GM21717 (cell line): Measurements from ENCODE around the gene FOXP2.
"Not testable (repeated sequence)": the region's sequence is repeated elsewhere in the genome, so short reads cannot be mapped to it uniquely, and the experiment has no call there.

Experiments used
- ATAC-seq: cut with Tn5 transposase; IDR thresholded peaks from one replicate; pipeline ENCODE4 v1.9.1; 2021; ENCODE audit warnings: mild to moderate bottlenecking, moderate library complexity; ENCODE audit not compliant: unreplicated experiment

Gene FOXP2

GRCh38 chr7:114497491-114497890 is 82.9 kb downstream of the FOXP2 start:
- not testable (repeated sequence) for ATAC-seq

- no peak for ATAC-seq
These were observed 88.0 kb downstream of the FOXP2 start for GRCh38 chr7:114502454-114503254.

DNA sequence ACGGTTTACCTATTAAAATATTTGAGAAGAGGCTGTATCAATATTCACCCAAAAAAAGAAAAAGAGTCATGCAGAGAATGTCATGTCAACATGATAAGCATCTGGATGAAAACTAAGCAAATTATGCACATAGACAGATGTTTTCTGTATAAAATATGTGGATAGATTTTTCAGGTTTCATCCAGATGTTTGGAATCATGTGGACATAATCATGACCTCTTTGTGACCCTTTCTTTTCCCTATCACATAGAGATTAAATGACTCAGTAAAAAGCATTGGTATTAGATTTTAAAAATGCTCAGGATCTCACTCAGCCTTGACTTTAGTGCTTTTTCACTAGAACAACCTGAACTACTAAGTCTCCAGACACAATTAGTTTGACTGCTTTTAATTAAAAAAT is 90.0 kb downstream of the FOXP2 start:
- ATAC-seq: no peak

- no peak for ATAC-seq
These were observed 92.8 kb downstream of the FOXP2 start for GRCh38 chr7:114507381-114507780.

- ATAC-seq: no peak
These were observed 93.5 kb downstream of the FOXP2 start for GRCh38 chr7:114508086-114508485.

GRCh38 chr7:114510824-114511223 is 96.2 kb downstream of the FOXP2 start:
- ATAC-seq: not testable (repeated sequence)

GRCh38 chr7:114519240-114519639 is 104.6 kb downstream of the FOXP2 start:
- no peak for ATAC-seq

DNA sequence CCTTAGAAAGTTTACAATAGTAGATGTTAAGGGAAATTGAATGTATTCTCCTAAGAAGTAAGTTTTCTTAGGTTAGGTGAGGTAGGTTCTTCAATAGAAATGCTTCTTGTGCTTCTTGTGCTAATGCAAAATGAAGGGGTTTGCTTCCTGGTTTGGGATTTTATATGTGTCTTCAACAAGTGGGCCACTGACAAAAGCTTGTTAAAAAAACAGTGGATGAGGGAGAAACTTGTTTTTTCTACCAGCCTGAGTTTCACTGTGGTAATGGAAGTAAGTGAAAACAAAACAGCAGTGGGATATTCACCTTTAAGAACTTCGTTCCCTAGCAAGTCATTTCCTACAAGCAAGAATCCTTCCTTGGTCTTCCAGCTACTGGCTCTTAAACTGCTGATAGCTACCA is 107.5 kb downstream of the FOXP2 start:
- ATAC-seq: no peak

DNA sequence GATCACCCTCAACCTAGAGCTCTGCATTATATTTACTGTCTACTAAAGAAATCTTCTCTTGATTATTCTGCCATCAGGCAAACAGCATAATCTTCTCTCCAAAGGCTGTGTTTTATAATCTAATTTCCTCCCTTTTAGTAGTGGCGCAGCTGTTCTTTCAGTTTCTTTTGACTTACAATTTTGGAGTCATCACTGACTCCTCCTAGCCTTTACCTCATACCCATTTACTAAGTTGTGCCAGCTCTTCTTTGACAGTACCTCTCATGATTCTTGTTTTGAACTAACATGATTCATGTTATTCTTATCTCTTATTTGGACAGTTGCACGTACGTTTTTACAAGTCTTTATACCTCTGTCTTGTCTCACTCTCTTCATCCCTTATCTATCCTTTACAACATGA is 113.0 kb downstream of the FOXP2 start:
- ATAC-seq: no peak

DNA sequence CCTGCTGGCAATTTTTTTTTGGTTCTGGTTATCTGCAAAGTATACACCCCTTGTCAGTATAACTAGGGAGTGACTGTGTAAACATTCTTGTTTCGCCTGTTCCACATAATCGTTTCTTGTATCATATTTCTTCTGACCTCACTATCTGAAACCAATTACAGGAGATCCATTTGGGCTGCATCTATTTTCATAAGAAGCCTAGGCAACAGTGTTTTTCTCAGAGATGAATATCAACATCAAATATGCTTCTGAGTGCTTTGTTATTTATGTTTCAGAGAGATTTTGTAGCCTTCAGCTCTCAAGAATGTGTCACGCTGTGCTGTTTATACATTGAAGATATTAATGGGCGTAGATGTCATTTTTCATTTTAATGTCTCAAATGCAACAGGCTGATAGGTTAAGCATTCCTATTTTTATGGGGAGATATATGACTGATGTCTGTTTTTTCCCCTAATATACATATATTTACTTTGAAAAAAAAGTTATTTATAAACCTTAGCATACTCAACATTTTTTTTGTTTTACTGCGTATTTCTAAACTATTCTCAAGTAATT is 115.5 kb downstream of the FOXP2 start:
- ATAC-seq: no peak

- no peak for ATAC-seq
These were observed 116.7 kb downstream of the FOXP2 start for GRCh38 chr7:114531326-114531725.

DNA sequence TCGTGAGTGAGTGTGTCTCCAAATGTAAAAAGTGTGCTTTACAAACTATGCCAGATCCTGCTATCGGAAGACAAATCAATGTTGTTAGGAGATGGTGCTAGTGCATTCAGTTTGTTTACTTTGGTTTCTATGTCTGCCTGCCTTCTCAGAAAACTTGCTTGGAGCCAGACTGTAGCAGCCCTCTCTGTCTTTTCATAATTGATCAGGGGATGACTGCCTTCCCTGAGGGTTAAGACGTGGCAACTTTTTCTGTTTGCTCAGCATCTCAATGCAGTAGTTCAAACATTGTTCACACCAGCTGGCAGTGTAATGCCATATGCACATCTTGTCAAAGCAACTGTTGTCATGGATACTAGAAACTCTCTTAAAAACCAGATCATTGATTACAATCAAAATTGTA is 118.5 kb downstream of the FOXP2 start:
- no peak for ATAC-seq

DNA sequence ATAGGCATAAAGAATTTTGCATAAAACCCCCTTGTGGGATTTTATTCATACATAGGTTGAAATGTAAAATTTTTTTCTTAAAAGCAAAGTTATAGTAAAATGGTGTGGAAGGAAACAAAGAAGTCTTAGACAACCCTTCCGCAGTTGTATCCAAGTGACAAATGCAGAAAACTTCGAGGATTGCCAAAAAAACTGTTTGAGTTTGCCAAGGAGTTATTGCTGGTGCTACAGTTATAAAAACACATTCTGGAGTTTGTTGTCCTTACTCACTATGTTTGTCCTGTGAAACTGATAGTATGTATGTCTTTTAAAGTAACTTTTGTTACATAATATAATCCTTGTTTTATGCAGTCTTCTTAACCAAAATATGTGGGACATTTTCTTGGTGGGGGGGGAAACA is 120.3 kb downstream of the FOXP2 start:
- no peak for ATAC-seq

- no peak for ATAC-seq
These were observed 125.0 kb downstream of the FOXP2 start for GRCh38 chr7:114539575-114539974.

DNA sequence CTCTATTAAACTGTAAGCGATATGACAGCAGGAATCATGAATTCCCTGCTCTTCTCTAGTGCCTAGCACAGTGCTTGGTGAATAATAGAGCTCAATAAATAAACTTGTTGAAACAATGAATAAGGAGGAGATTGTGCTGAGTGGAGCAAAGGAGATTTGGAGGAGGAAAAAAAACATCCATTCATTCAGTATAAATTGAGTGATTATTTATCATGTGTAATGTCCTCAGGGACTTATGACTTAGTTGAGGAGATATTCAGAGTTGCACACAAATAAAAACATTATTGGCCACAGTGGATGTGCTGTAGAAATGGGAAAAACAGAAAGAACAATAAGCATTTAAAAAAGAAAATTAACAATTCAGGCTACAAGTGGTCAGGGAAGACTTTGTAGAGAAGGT is 125.7 kb downstream of the FOXP2 start:
- no peak for ATAC-seq

GRCh38 chr7:114547346-114547745 is 132.7 kb downstream of the FOXP2 start:
- ATAC-seq: not testable (repeated sequence)

- ATAC-seq: no peak
These were observed 133.7 kb downstream of the FOXP2 start for GRCh38 chr7:114548081-114548980.

DNA sequence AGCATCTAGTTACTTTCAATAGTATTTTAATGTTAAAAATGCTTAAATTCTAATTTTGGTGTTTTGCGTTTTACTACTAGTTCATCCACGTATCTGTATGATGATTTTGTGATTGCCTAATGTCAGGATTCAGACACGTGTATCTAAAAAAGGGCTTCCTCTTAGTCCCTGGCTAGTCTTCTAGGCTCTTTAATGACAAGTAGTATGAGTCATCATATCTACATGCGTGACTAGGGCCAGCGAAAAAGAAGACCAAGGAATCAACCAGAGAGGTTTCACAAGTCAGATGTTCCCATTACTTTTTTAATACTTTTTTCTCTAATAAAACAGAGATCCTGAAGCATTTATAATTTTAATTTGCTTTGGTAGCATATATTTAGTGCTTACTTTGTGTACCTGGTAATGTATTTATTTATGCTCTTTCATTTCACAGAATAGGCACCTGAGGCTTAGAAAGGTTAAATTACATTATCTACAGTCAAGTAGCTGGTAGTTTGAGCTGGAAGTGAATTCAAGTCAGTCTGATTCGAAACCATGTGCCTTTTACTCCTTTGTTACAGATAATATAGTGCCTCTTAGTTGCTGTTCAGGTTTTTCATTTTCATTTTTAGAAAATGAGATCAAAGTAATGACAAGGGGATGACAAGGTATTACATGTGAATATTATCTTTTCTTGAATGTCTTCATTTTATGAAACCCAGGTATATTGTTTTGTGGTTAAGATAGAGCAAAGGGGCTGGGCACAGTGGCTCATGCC is 140.3 kb downstream of the FOXP2 start:
- peak; percentile 76 for ATAC-seq

DNA sequence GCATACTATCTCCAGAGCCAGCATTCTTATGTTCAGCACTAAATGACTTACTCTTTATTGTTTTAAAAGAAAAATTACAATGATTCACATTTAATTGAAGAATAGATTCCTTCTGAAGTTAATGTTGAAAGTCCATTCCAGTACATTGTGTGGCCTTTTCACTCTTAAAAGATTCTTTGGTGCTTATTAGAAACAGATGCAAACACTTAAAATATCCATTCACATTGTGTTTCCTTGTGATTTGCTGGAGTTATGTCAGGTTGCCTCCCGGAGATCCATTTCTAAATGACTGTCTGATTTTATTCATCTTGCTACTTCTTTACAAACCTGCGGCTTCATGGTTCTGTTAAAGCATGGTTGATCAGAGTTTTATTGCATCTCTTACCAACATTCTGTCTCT is 152.8 kb downstream of the FOXP2 start:
- no peak for ATAC-seq

DNA sequence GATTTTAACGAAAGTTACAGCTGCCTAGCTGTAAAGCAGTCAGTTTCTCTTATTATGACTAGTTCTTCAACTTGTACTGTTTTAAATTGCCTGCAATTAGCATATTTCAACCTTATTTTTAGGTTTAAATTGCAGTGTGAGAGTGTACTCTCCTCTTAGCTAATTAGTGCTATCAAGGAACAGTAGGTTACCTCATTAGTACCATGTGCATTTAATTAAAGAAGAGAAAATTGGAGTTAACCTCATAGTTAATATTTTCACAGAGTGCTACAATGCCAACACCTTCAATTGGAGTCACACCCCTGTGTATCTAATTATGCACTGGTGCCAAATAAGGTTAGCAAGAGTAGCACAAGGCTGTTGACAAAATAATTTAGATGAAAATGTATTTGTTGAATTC is 154.6 kb downstream of the FOXP2 start:
- ATAC-seq: no peak

DNA sequence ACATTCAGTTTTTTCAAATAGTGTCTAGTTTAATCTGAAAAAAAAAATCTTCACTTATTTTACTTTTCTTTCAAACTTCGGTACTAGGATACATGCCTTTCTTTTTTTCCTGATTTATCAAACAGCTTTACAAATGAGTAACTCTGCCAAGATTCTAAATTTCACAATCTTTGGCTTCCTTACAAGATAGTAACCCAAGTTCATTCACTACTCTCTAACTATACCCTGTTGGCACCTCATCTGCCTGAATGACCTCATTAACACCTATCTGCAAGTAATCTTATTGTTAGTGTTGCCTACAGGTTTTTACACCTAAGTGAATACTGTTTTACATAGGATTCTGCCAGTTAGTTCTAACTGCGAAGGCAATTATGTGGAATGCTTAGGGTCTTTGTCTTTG is 159.8 kb downstream of the FOXP2 start:
- ATAC-seq: no peak
